HFF-Myc (cell line): Measurements from ENCODE around the gene SAP30BP.

Experiments used
- DNase-seq: peaks from one replicate; pipeline ENCODE4 v3.0.0-alpha.2; 2011; ENCODE audit warnings: low read depth; ENCODE audit errors: extremely low read depth
- H3K4me3 ChIP-seq: replicated peaks from 2 replicates; pipeline ENCODE4 v1.5.1; 2011; ENCODE audit warnings: low read depth, mild to moderate bottlenecking, control low read depth, low read length
- CTCF ChIP-seq: IDR thresholded peaks from 2 replicates; pipeline ENCODE4 v1.5.1; 2012; ENCODE audit warnings: mild to moderate bottlenecking, low read depth, low read length, control low read depth; ENCODE audit errors: missing control alignments

SAP30BP gene

DNA sequence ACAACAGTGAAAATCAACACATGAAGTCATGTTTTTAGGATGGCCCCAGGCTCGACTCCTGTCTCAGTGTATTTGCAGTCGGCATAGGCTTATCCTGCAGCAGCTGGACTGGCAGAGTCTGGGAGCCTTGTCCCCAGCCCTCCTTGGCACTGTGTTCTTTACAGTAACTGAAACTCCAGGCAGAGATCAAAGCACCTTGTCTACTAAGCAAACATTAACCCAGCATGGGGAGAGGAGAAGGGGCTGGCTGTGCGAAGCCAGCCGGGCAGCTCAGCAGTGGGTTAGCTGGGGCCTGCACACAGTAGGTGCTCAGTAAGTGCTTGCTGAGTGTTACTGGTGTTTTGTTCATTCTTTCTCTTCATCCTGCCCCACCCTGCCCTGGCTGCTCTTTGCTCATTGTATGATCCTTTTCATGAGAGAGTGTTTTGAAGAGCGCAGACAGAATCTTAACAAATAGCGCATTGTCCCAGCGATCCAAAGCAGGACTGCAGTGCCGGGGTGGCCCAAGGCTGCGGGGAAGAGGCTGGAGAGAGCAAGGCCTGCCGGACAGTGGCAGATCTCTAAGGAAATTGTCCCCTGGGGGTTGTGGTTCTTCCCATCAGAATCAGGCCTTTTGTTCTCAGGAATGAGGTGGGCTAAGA is 30.6 kb downstream of the SAP30BP start:
- no peak for DNase-seq

DNA sequence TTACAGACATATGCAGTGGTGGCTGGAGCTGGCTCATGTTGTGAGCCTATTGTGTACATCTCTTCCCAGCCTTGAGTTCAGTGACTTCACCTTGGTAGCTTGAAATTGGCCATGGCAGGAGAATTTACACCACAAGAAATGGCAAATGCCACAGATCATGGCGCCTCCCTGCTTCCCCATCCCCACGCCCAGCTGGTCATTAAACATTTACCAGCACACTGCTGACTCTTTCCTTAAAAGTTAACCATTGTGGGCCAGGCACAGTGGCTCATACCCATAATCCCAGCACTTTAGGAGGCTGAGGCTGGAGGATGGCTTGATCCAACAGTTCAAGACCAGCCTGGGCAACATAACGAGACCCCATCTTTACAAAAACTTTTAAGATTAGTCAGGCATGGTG is 31.5 kb downstream of the SAP30BP start:
- H3K4me3 ChIP-seq = no peak overlapping the region
- DNase-seq = no peak
- TF ChIP-seq CTCF = no peak

More for the DNA sequence above, 30.6 kb downstream of the SAP30BP start:
- TF ChIP-seq CTCF = no peak
- H3K4me3 ChIP-seq = no peak overlapping the region

DNA sequence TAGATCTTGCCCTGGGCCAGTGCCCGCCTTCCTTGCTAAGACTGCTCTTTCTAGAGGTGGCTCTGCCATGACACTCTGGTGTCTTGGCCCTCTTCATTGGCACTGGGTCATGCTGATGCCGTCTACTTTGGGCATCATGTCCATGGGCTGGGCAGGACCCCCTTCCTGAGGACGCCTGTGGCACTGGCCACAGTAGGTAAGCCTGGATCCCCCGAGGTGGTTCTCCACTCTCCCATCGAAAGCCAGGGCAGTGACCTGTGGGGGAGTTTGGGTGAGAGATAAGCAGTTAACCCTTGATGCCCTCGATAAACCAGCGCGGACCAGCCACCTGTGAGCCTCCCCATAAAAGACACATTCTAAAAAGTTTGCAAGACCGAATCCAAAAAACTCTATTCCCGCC is 34.1 kb downstream of the SAP30BP start:
- no peak overlapping the region for H3K4me3 ChIP-seq
- TF ChIP-seq CTCF = no peak
- no peak for DNase-seq

DNA sequence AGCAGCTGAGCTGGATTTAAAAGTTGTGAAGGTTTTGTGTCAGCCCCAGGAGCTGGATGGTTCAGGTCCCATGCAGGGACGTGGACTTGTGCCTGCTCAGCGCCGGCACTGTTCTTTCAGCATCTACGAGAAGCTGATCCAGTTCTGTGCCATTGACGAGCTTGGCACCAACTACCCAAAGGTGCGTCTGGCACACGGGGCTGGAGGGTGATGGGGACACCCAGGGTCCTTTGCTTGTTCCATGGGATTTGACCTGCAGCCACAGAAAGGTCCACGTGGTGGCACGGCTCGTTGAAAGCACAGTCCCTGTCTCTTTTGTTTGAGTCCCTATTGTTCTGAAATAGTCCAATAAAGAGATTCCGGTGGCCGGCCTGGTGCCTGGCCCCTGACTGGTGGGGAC is 36.1 kb downstream of the SAP30BP start:
- TF ChIP-seq CTCF = no peak
- H3K4me3 ChIP-seq = no peak overlapping the region
- DNase-seq = no peak

DNA sequence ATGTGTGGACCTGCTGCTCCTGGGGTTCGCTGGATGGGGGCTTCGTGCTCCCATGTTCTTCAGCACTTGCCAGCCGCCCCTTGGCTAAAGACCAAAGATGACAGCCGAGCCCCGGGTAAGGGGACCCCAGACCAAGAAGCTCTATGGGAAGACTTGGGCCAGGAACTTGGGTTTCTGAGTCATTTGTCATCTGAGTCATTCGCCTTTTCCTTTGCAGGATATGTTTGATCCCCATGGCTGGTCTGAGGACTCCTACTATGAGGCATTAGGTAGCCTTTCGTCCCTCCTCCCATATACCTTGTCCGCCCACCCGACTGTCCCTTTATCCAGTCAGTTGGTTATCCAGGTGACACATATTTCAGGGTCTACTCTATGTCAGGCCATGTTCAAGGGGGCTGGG is 36.5 kb downstream of the SAP30BP start:
- H3K4me3 ChIP-seq = no peak overlapping the region
- no peak for DNase-seq
- TF ChIP-seq CTCF = no peak

DNA sequence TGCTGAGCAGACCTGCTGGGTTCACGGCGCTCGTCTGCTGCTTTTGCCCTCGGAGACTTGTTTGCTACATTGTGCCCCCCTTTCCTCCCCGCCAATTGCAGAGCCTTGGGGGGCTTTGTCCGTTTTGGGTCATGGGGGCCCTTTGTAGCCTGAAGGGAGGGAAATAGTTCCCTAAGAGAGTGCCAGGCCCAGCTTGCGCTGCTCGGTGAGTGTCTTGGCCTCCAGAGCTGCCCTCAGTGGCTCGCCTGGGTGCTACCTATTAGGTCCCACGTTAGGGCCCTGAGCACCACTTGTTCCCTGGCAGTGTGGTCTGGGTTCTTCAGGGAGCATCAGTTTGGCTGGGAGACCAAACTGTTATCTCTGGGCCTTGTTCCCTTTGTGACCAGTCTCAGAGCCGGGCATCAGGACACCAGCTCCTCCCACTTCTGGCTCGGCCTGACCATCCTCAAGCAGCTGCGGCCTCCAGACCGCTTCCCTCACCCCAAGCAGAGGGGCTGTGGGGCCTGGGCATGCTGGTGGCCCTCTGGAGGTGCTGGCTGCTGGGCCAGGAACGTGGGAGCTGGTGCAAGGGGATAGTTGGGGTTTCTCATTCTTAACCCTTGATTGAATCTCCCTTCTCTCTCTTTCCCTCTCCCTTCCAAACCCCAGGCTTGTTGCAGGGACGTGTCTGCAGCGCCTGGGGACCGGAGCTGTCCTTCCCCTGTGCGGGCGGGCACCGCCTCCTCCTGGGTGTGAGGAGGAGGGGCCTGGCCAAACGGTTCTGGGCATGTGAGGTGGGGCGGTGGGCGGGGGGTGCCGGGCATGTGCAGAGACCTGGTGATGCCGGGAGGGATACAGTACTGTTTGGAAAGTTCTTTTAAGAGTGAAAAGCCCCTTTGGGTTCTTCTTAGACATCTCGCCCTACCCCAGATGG is 38.1 kb downstream of the SAP30BP start:
- no peak overlapping the region for H3K4me3 ChIP-seq
- no peak for DNase-seq
- TF ChIP-seq CTCF = no peak
